Calu3 (cell line): ENCODE data around the gene MPZL1. TPM values are rescaled to one million over a fixed set of nuclear protein-coding genes. Genes with fewer than 3 reads are reported as not detected.

Experiments used
- BruUV-seq: library from RNA; stranded (reverse); fragments of 400-500 nt; replicated peaks from 2 replicates; lab custom pipeline; 2021; lab: Mats Ljungman, UMichigan
- CTCF ChIA-PET: fragments of 300-600 bp; sonication (Branson Sonifier 250); formaldehyde crosslinking; loops from one replicate; lab custom pipeline; 2022; ENCODE audit warnings: antibody characterized with exemption; lab: Charles Lee
- DNase-seq: peaks from one replicate; pipeline ENCODE4 v3.0.0; 2022
- H3K27ac Mint-ChIP-seq: one replicate; pipeline ENCODE4 v1.8.0; 2022; ENCODE audit warnings: mixed read lengths; ENCODE audit not compliant: unreplicated experiment
- H3K27me3 Mint-ChIP-seq: one replicate; pipeline ENCODE4 v1.8.0; 2022; ENCODE audit warnings: mixed read lengths; ENCODE audit not compliant: unreplicated experiment
- H3K36me3 Mint-ChIP-seq: one replicate; pipeline ENCODE4 v1.8.0; 2022; ENCODE audit warnings: mild to moderate bottlenecking, moderate library complexity, mixed read lengths; ENCODE audit not compliant: insufficient read depth, unreplicated experiment
- H3K4me1 Mint-ChIP-seq: one replicate; pipeline ENCODE4 v1.8.0; 2022; ENCODE audit warnings: mild to moderate bottlenecking, low read depth, mixed read lengths; ENCODE audit not compliant: unreplicated experiment
- H3K4me3 Mint-ChIP-seq: one replicate; pipeline ENCODE4 v1.8.0; 2022; ENCODE audit warnings: mild to moderate bottlenecking, low read depth, moderate library complexity, mixed read lengths; ENCODE audit not compliant: unreplicated experiment
- H3K9me3 Mint-ChIP-seq: one replicate; pipeline ENCODE4 v1.8.0; 2022; ENCODE audit warnings: low read depth, mixed read lengths; ENCODE audit not compliant: unreplicated experiment
- intact Hi-C: fragments of 100-400 bp; cut with micrococcal nuclease; formaldehyde crosslinking; loops from one replicate; pipeline ENCODE4 v1.10.0; 2022; ENCODE audit not compliant: unreplicated experiment
- total RNA-seq: library from RNA; stranded (reverse); gene quantifications from 2 replicates; pipeline ENCODE4 v1.2.3, GENCODE V29; 2022
- TF ChIP-seq, protein P1 (sequence below): fragments of 200-600 bp; IDR thresholded peaks from one replicate; pipeline ENCODE4 v1.8.0; 2022; ENCODE audit warnings: antibody characterized with exemption; ENCODE audit not compliant: unreplicated experiment

The MPZL1 gene
- total RNA-seq, 1 experiment from 2014 or later: 139 TPM

DNA sequence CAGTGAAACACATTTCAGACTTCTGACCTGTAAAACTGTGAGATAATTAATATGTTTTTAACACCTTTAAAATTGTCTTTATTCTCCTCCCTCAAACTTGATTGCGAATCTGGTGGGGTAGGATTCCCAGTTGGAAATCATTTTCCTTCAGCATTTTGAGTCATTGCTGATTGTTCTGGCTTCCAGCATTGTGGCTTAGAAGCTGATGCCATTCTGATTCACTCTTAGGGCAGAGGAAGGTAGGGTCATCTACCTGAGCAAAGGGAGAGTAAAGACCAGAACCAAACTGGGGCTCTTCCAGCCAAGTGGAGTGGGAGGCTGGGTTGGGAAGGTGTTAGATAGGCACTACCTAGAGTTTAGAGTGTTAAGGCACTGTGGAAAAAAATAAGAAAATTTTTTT is 61.2 kb downstream of the MPZL1 start:
- TF ChIP-seq, protein P1, sequence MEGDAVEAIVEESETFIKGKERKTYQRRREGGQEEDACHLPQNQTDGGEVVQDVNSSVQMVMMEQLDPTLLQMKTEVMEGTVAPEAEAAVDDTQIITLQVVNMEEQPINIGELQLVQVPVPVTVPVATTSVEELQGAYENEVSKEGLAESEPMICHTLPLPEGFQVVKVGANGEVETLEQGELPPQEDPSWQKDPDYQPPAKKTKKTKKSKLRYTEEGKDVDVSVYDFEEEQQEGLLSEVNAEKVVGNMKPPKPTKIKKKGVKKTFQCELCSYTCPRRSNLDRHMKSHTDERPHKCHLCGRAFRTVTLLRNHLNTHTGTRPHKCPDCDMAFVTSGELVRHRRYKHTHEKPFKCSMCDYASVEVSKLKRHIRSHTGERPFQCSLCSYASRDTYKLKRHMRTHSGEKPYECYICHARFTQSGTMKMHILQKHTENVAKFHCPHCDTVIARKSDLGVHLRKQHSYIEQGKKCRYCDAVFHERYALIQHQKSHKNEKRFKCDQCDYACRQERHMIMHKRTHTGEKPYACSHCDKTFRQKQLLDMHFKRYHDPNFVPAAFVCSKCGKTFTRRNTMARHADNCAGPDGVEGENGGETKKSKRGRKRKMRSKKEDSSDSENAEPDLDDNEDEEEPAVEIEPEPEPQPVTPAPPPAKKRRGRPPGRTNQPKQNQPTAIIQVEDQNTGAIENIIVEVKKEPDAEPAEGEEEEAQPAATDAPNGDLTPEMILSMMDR: no peak
- no peaks in the 10 kb centered on the region for H3K27me3 Mint-ChIP-seq
- H3K27ac Mint-ChIP-seq: no peak overlapping the region
- BruUV-seq: no TSS peak
- H3K36me3 Mint-ChIP-seq: peaks cover 11% of the 10 kb centered on the region
- no peak overlapping the region for H3K4me3 Mint-ChIP-seq
- no peaks in the 10 kb centered on the region for H3K4me1 Mint-ChIP-seq
- no peak for DNase-seq
- CTCF ChIA-PET: interaction anchor here (0.6 kb wide), 1 partner anchor 25 kb away, joined by 4 read pairs; no protein-coding TSS in a partner anchor
- intact Hi-C loops: no loop called here
- H3K9me3 Mint-ChIP-seq: no peaks in the 10 kb centered on the region

DNA sequence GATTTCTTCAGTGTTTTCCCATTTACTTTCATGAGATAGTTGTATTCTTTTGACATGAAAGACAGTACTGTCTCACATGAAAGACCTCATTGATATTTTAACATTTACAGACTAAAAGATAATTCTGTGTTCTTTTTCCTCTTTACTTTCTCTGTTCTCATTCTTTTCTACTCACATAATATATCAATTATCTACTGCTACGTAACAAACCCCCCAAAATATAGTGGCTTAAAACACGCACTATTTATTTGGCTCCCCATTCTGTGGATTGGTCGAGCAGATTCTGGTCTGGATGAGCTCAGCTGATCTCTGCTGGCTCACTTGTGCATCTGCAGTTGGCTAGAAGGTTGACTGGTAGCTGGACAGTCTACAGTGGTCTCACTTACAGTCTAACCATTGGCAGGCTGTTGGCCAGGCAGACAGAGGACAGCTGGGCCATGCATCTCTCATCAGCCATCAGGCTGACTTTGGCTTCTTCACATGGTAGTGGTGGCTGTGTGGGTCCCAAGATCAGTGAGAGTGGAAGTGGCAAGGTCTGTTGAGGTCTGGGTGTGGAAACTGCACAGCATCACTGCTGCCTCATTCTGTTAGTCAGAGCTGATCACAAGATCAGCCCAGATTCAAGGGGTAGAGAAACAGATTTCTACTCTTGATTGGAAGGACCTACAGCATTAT is 63.2 kb downstream of the MPZL1 start:
- Mint-ChIP-seq H3K4me1 (no peaks in the 10 kb centered on the region), H3K9me3 (no peaks in the 10 kb centered on the region), H3K36me3 (peaks cover 19% of the 10 kb centered on the region), H3K27ac (no peak overlapping the region), H3K4me3 (no peak overlapping the region), H3K27me3 (no peaks in the 10 kb centered on the region)
- CTCF ChIA-PET: no interaction called here
- BruUV-seq: no TSS peak
- DNase-seq: no peak
- TF ChIP-seq, protein P1: no peak
- intact Hi-C loops: no loop called here

DNA sequence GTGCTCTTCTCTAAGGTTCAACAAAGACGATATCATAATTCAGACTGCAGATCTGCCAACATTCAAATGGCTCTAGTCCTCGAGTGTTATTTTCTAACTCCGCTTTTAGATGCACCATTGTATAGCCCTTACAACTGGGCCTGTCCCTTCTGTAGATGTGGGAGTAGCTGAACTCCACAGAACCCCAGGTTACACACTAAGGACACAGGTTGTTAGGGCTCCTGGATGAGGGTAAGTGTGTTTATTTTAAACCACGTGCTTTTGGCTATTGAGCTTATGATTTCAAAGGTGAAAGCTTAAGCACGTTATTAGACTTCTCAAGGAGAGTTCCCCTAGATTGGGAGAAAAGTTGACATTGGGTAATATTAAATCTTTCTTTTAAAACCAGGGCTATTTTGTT is 64.7 kb downstream of the MPZL1 start:
- peaks cover 23% of the 10 kb centered on the region for H3K36me3 Mint-ChIP-seq

DNA sequence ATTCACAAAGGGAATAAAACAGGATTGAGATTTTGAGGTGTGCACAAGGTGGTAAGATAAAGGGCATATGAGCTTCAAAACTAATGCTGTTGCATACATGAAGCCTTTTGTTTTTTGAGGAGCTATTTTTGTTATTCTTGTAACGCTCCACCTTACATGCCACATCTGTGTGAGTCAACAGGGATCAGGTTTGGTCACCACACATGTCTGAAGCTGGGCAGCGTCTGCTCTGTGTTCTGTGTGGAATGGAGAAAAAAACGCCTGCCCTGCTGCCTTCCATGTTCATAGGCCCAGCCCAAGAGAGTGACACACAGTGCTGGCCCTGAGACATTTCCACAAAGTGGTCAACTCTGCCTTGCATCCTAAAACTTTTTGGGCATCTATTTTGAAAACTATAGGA is 67.7 kb downstream of the MPZL1 start:
- no peak overlapping the region for H3K4me3 Mint-ChIP-seq
- DNase-seq: no peak
- CTCF ChIA-PET: no interaction called here
- peaks cover 31% of the 10 kb centered on the region for H3K36me3 Mint-ChIP-seq
- H3K27me3 Mint-ChIP-seq: no peaks in the 10 kb centered on the region
- no peak overlapping the region for H3K27ac Mint-ChIP-seq
- no TSS peak for BruUV-seq
- no peaks in the 10 kb centered on the region for H3K4me1 Mint-ChIP-seq
- intact Hi-C loops: no loop called here
- TF ChIP-seq, protein P1: no peak
- no peaks in the 10 kb centered on the region for H3K9me3 Mint-ChIP-seq

More for the DNA sequence above, 64.7 kb downstream of the MPZL1 start:
- intact Hi-C loops: no loop called here
- BruUV-seq: no TSS peak
- H3K4me3 Mint-ChIP-seq: no peak overlapping the region
- H3K4me1 Mint-ChIP-seq: no peaks in the 10 kb centered on the region
- no peaks in the 10 kb centered on the region for H3K27me3 Mint-ChIP-seq
- no peak for DNase-seq
- H3K27ac Mint-ChIP-seq: no peak overlapping the region
- TF ChIP-seq, protein P1: no peak
- no peaks in the 10 kb centered on the region for H3K9me3 Mint-ChIP-seq
- CTCF ChIA-PET: no interaction called here
